ENCODE data around the gene CD4. TPM values are rescaled to one million over a fixed set of nuclear protein-coding genes. Genes with fewer than 3 reads are reported as not detected.

The CD4 gene
- total and polyA plus RNA-seq, 10 of the 15 experiments (the other 5 are each of a cell fraction or from before 2014, with no cell fraction given), result 0.24 to 1.6 (median 0.69) TPM

GRCh38 chr12:6786416-6787094 lies 2.8 kb upstream of the CD4 start:
- Histone ChIP-seq H3K4me1 (ENCODE audit: control insufficient read depth, insufficient read depth, low read length) (0 out of 2 replicates have a peak, but pooled peaks cover 2% of the 10 kb centered on the region), H2AFZ (ENCODE audit: control insufficient read depth, low read depth, low read length) (no peak overlapping the region), H4K20me1 (ENCODE audit: control insufficient read depth, insufficient read depth) (no peaks in the 10 kb centered on the region), H3K27me3 (replicated peaks in 1 of 2; ENCODE audit: control insufficient read depth in 2 of 2, insufficient read depth in 2 of 2, low read length in 1 of 2) (no peaks in the 10 kb centered on the region), H3K9me3 (replicated peaks; ENCODE audit: control insufficient read depth, insufficient read depth, low read length) (no peaks in the 10 kb centered on the region), H3K9ac (ENCODE audit: control insufficient read depth, insufficient read depth, low read length) (no peak overlapping the region), H3K4me3 (no peak overlapping the region), H3K36me3 (ENCODE audit: control insufficient read depth in 2 of 2, insufficient read depth in 2 of 2, low read length in 1 of 2) (no peaks in the 10 kb centered on the region), H3K79me2 (ENCODE audit: control insufficient read depth, insufficient read depth, low read length) (no peaks in the 10 kb centered on the region), H3K27ac (ENCODE audit: control insufficient read depth, insufficient read depth) (no peak overlapping the region), H3K4me2 (ENCODE audit: control insufficient read depth, insufficient read depth) (no peak overlapping the region)
- WGBS (ENCODE audit: insufficient coverage, insufficient replicate concordance, low lambda C conversion rate, missing lambda C conversion rate), result 89% methylated on average over 9 of the region's 9 CpGs
- ChIA-PET POLR2A (interaction anchor here (0.5 to 0.8 kb wide), 3 partner anchors 22 to 174 kb away, joined by 3 to 7 read pairs (median 3); no protein-coding TSS in a partner anchor), RAD21 (ENCODE audit: unreplicated experiment) (interaction anchor here (1.0 kb wide), 1 partner anchor 27 kb away, joined by 4 read pairs; no protein-coding TSS in a partner anchor), SMC1A (ENCODE audit: uncharacterized antibody, unreplicated experiment) (interaction anchor here (0.9 to 1.1 kb wide), 2 partner anchors 9 to 10 kb away, joined by 3 to 4 read pairs; no protein-coding TSS in a partner anchor), CTCF (interaction anchor here (0.6 to 0.7 kb wide), 2 partner anchors 26 to 34 kb away, joined by 3 read pairs; no protein-coding TSS in a partner anchor)
- no TSS peak for BruUV-seq (replicated peaks)
- in situ Hi-C loops (cut with MboI), result no loop called here
- no peak for FAIRE-seq
- DNase-seq (ENCODE audit: low read depth, low spot score), result no peak
- intact Hi-C loops (cut with micrococcal nuclease; ENCODE audit: unreplicated experiment), result no loop called here
- TF ChIP-seq GABPA (IDR thresholded peaks at IDR 0.05; ENCODE audit: low read depth) (no peak), ZSCAN29 (IDR thresholded peaks at IDR 0.05) (no peak), DPF2 (IDR thresholded peaks at IDR 0.05) (no peak), SPI1 (IDR thresholded peaks at IDR 0.05; ENCODE audit: borderline replicate concordance, insufficient read depth, low read depth, low read length) (no peak), SIX5 (IDR thresholded peaks at IDR 0.05; ENCODE audit: low read depth, low read length, severe bottlenecking) (no peak), PRDM15 (CRISPR knock-in tag; IDR thresholded peaks at IDR 0.05) (no peak), EZH2 (IDR thresholded peaks at IDR 0.05; ENCODE audit: borderline replicate concordance, control insufficient read depth, low read depth, low read length) (no peak), HDAC2 (IDR thresholded peaks at IDR 0.05) (no peak), CREM (IDR thresholded peaks at IDR 0.05; ENCODE audit: low read depth) (no peak), HDGF (IDR thresholded peaks at IDR 0.05) (no peak), BMI1 (IDR thresholded peaks at IDR 0.05; ENCODE audit: borderline replicate concordance) (no peak), BHLHE40 (IDR thresholded peaks at IDR 0.05; ENCODE audit: borderline replicate concordance in 1 of 2, low read depth in 2 of 2, low read length in 1 of 2) (no peak), POLR2AphosphoS2 (IDR thresholded peaks at IDR 0.05; ENCODE audit: low read depth, low read length) (no peak), FOXK2 (IDR thresholded peaks at IDR 0.05) (no peak)
- ATAC-seq, result no peak

All from GM12878 (cell line).